ENCODE measurements around the gene KRT78. TPM values are rescaled to one million over a fixed set of nuclear protein-coding genes. Genes with fewer than 3 reads are reported as not detected.

Gene KRT78
- total and polyA plus RNA-seq, 4 donors = 0.06 TPM; not detected in 3

DNA sequence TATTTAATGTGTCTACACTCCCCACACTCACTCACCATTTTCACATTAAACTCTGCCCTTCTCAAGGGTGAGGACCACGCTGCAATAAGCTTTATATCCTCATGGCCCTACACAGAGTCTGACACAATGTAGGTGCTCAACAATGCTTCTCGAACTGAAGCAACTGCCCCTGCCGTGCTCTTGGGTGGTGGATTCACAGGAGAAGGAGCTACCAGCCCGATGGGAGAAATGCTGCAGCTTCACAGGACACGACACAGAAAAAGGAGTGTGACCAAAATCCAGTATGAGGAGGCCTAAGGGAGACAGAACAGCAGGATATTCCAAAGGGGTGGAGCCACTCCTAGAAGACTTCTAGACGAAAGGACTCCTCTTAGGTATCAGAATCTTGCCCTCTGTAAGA is 46.4 kb downstream of the KRT78 start:
- TF ChIP-seq YY1 (IDR thresholded peaks at IDR 0.05) (no peak), HNF4A (conservative IDR thresholded peaks at IDR 0.05) (no peak), SP1 (IDR thresholded peaks at IDR 0.05) (no peak), TAF1 (conservative IDR thresholded peaks at IDR 0.05) (no peak), FOXA1 (IDR thresholded peaks at IDR 0.05) (no peak), RXRA (IDR thresholded peaks at IDR 0.05) (no peak), JUND (IDR thresholded peaks at IDR 0.05) (no peak), CTCF (IDR thresholded peaks at IDR 0.05; ENCODE audit: low read depth, low read length, missing input control) (no peak), HNF4G (IDR thresholded peaks at IDR 0.05) (no peak), MAX (IDR thresholded peaks at IDR 0.05) (no peak), RAD21 (IDR thresholded peaks at IDR 0.05) (no peak), FOXA2 (IDR thresholded peaks at IDR 0.05) (no peak), GABPA (IDR thresholded peaks at IDR 0.05 in 1 of 2, conservative IDR thresholded peaks at IDR 0.05 in 1 of 2) (no peak)
- TF ChIP-seq, protein P1, sequence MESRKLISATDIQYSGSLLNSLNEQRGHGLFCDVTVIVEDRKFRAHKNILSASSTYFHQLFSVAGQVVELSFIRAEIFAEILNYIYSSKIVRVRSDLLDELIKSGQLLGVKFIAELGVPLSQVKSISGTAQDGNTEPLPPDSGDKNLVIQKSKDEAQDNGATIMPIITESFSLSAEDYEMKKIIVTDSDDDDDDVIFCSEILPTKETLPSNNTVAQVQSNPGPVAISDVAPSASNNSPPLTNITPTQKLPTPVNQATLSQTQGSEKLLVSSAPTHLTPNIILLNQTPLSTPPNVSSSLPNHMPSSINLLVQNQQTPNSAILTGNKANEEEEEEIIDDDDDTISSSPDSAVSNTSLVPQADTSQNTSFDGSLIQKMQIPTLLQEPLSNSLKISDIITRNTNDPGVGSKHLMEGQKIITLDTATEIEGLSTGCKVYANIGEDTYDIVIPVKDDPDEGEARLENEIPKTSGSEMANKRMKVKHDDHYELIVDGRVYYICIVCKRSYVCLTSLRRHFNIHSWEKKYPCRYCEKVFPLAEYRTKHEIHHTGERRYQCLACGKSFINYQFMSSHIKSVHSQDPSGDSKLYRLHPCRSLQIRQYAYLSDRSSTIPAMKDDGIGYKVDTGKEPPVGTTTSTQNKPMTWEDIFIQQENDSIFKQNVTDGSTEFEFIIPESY (IDR thresholded peaks at IDR 0.05) = no peak
- TF ChIP-seq, protein P2, sequence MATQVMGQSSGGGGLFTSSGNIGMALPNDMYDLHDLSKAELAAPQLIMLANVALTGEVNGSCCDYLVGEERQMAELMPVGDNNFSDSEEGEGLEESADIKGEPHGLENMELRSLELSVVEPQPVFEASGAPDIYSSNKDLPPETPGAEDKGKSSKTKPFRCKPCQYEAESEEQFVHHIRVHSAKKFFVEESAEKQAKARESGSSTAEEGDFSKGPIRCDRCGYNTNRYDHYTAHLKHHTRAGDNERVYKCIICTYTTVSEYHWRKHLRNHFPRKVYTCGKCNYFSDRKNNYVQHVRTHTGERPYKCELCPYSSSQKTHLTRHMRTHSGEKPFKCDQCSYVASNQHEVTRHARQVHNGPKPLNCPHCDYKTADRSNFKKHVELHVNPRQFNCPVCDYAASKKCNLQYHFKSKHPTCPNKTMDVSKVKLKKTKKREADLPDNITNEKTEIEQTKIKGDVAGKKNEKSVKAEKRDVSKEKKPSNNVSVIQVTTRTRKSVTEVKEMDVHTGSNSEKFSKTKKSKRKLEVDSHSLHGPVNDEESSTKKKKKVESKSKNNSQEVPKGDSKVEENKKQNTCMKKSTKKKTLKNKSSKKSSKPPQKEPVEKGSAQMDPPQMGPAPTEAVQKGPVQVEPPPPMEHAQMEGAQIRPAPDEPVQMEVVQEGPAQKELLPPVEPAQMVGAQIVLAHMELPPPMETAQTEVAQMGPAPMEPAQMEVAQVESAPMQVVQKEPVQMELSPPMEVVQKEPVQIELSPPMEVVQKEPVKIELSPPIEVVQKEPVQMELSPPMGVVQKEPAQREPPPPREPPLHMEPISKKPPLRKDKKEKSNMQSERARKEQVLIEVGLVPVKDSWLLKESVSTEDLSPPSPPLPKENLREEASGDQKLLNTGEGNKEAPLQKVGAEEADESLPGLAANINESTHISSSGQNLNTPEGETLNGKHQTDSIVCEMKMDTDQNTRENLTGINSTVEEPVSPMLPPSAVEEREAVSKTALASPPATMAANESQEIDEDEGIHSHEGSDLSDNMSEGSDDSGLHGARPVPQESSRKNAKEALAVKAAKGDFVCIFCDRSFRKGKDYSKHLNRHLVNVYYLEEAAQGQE (IDR thresholded peaks at IDR 0.05) = no peak
- TF ChIP-seq, protein P3, sequence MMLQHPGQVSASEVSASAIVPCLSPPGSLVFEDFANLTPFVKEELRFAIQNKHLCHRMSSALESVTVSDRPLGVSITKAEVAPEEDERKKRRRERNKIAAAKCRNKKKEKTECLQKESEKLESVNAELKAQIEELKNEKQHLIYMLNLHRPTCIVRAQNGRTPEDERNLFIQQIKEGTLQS (IDR thresholded peaks at IDR 0.05) = no peak
- Histone ChIP-seq H3K4me3 (ENCODE audit: low read depth in 1 of 3, low read length in 3 of 3) (no peak overlapping the region), H3K9ac (ENCODE audit: low read depth in 1 of 2, low read length in 2 of 2) (no peak overlapping the region), H3K27ac (ENCODE audit: low read depth in 1 of 2, low read length in 2 of 2) (no peak overlapping the region), H3K27me3 (ENCODE audit: control insufficient read depth in 4 of 4, insufficient read depth in 4 of 4, low read length in 3 of 4) (no peaks in the 10 kb centered on the region), H3K4me1 (ENCODE audit: control insufficient read depth in 4 of 4, insufficient read depth in 4 of 4, low read length in 3 of 4) (no peaks in the 10 kb centered on the region), H3K36me3 (ENCODE audit: control insufficient read depth in 4 of 4, insufficient read depth in 3 of 4, low read depth in 1 of 4, low read length in 3 of 4) (no peaks in the 10 kb centered on the region), H3K9me3 (ENCODE audit: control insufficient read depth in 4 of 4, low read length in 3 of 4) (no peaks in the 10 kb centered on the region)
- 71% methylated on average over 6 of the region's 6 CpGs for WGBS
- DNase-seq (ENCODE audit: low spot score) = no peak

DNA sequence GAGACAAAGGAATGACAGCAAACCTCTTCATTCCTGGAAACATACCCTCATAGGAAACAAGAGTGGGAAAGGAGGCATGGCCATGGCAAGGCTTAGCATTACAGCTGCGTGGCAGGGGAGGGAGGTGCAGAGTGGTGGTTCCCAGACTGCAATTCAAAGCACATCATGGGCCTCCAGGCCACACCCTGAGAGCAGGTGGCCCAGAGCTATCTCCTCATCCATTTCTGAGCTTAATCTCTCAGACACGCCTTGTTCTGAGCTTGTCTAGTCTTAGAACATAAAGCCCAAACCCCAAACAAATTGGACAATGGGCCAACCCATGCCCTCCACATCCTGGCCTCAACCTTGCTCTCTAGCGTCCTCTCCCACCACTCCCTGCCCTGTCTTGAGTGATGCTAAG is 47.0 kb downstream of the KRT78 start:
- Histone ChIP-seq H3K9ac (ENCODE audit: low read depth in 1 of 2, low read length in 2 of 2) (no peak overlapping the region), H3K9me3 (ENCODE audit: control insufficient read depth in 4 of 4, low read length in 3 of 4) (no peaks in the 10 kb centered on the region), H3K36me3 (ENCODE audit: control insufficient read depth in 4 of 4, insufficient read depth in 3 of 4, low read depth in 1 of 4, low read length in 3 of 4) (no peaks in the 10 kb centered on the region), H3K4me3 (ENCODE audit: low read depth in 1 of 3, low read length in 3 of 3) (no peak overlapping the region), H3K27ac (ENCODE audit: low read depth in 1 of 2, low read length in 2 of 2) (no peak overlapping the region), H3K4me1 (ENCODE audit: control insufficient read depth in 4 of 4, insufficient read depth in 4 of 4, low read length in 3 of 4) (no peaks in the 10 kb centered on the region), H3K27me3 (ENCODE audit: control insufficient read depth in 4 of 4, insufficient read depth in 4 of 4, low read length in 3 of 4) (no peaks in the 10 kb centered on the region)
- WGBS = 64% methylated on average over 3 of the region's 3 CpGs
- DNase-seq (ENCODE audit: low spot score) = no peak
- TF ChIP-seq EGR1 (IDR thresholded peaks at IDR 0.05; ENCODE audit: low read depth in 2 of 2) (no peak), NR2F2 (IDR thresholded peaks at IDR 0.05) (no peak), JUND (IDR thresholded peaks at IDR 0.05) (no peak), CTCF (IDR thresholded peaks at IDR 0.05; ENCODE audit: low read depth, low read length, missing input control) (no peak), RXRA (IDR thresholded peaks at IDR 0.05) (no peak), HNF4G (IDR thresholded peaks at IDR 0.05) (no peak)
- TF ChIP-seq, protein P3 (IDR thresholded peaks at IDR 0.05) = no peak
- TF ChIP-seq, protein P1 (IDR thresholded peaks at IDR 0.05) = no peak
